ENCODE results near the gene HPCAL1. TPM values are rescaled to one million over a fixed set of nuclear protein-coding genes. Genes with fewer than 3 reads are reported as not detected.

The HPCAL1 gene
- total RNA-seq, 6 experiments from 2014 or later, result 23.1 to 68.8 (median 29.1) TPM

DNA sequence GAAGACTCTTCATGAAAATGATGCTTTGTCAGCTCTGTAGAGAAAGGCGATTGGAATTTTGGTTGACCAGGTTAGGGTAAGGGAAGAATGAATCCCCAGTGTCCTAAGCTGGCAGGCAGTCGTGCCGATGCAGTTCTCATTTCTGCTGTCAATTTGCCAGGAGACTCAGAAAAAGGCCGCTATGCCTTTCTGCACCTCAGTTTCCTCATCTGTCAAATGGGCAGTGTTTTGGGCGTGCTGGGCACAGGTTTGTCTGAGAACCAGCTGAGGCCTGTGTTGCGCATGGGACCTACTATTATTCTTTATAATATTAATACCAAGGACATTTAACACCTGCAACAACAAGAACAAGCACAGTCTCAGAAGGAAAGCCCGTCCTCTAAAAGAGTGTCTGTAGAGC is 50.3 kb downstream of the HPCAL1 start:
- 100% methylated on average over 7 of the region's 7 CpGs for WGBS (ENCODE audit: insufficient coverage, low coverage, low lambda C conversion rate, missing lambda C conversion rate)
- DNase-seq (no peak), ATAC-seq (no peak)
- intact Hi-C loops (cut with DNase I), result no loop called here
- TF ChIP-seq, protein P1, sequence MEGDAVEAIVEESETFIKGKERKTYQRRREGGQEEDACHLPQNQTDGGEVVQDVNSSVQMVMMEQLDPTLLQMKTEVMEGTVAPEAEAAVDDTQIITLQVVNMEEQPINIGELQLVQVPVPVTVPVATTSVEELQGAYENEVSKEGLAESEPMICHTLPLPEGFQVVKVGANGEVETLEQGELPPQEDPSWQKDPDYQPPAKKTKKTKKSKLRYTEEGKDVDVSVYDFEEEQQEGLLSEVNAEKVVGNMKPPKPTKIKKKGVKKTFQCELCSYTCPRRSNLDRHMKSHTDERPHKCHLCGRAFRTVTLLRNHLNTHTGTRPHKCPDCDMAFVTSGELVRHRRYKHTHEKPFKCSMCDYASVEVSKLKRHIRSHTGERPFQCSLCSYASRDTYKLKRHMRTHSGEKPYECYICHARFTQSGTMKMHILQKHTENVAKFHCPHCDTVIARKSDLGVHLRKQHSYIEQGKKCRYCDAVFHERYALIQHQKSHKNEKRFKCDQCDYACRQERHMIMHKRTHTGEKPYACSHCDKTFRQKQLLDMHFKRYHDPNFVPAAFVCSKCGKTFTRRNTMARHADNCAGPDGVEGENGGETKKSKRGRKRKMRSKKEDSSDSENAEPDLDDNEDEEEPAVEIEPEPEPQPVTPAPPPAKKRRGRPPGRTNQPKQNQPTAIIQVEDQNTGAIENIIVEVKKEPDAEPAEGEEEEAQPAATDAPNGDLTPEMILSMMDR (IDR thresholded peaks at IDR 0.05), result no peak
- no peak for TF ChIP-seq POLR2A (IDR thresholded peaks at IDR 0.05)
- no peak overlapping the region for H3K4me3 ChIP-seq
- no peaks in the 10 kb centered on the region for H3K36me3 ChIP-seq
- H3K9me3 ChIP-seq, result no peaks in the 10 kb centered on the region
- no peaks in the 10 kb centered on the region for H3K27me3 ChIP-seq
- no peak overlapping the region for H3K27ac ChIP-seq
- H3K4me1 ChIP-seq, result peaks cover 0 to 10% (median under 1%) of the 10 kb centered on the region in 4 donors

DNA sequence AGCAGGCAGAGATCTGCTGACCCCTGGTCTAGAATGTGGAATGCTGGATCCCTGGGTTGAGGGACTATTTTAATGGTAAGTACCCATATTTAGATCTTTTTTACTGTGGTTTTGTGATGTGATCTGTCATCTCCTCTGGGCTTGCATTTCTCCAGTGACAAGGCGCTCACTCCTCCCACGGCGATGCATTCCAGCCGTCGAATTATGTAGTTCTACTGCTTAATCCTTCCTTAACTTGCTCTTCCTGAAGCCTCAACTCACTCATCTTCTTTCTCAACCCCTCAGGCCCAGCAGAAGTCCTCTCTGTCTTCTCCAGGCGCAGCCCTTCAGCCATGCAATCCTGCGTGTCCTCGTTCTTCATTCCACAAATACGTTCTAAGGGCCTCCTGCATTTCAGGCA is 51.2 kb downstream of the HPCAL1 start:
- Histone ChIP-seq H3K4me1 (no peaks in the 10 kb centered on the region), H3K36me3 (no peaks in the 10 kb centered on the region), H3K27me3 (no peaks in the 10 kb centered on the region), H3K27ac (no peak overlapping the region), H3K9me3 (no peaks in the 10 kb centered on the region), H3K4me3 (no peak overlapping the region)
- no peak for TF ChIP-seq POLR2A (IDR thresholded peaks at IDR 0.05)
- TF ChIP-seq, protein P1 (IDR thresholded peaks at IDR 0.05), result no peak
- intact Hi-C loops (cut with DNase I), result no loop called here
- no peak for DNase-seq
- 94% methylated on average over 9 of the region's 9 CpGs for WGBS (ENCODE audit: insufficient coverage, low coverage, low lambda C conversion rate, missing lambda C conversion rate)
- no peak for ATAC-seq

DNA sequence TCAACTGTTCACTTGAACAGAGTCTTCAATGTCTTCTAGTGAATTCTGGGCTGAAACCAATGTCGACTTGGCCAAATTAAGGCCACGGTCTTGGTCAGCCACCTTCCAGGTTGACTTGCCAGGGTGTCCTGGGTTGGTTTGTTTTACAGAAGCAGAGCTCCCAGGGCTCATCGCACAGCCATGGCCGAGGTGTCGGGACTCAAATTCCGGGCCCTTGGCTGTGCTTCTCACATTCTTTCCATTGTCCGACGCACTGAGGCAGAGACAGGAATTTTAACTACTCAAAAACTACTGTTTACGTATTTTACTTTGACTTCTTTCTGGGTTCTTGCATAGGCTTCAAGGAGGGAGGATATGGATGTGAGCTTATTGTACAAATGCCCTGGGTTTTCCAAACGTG is 51.7 kb downstream of the HPCAL1 start:
- no peak for DNase-seq
- TF ChIP-seq, protein P1 (IDR thresholded peaks at IDR 0.05), result no peak
- no peak for TF ChIP-seq POLR2A (IDR thresholded peaks at IDR 0.05)
- WGBS (ENCODE audit: insufficient coverage, low coverage, low lambda C conversion rate, missing lambda C conversion rate), result 83% methylated on average over 10 of the region's 10 CpGs
- Histone ChIP-seq H3K36me3 (no peaks in the 10 kb centered on the region), H3K27me3 (no peaks in the 10 kb centered on the region), H3K4me3 (no peak overlapping the region), H3K4me1 (no peaks in the 10 kb centered on the region), H3K9me3 (no peaks in the 10 kb centered on the region), H3K27ac (no peak overlapping the region)
- ATAC-seq, result no peak
- intact Hi-C loops (cut with DNase I), result no loop called here

DNA sequence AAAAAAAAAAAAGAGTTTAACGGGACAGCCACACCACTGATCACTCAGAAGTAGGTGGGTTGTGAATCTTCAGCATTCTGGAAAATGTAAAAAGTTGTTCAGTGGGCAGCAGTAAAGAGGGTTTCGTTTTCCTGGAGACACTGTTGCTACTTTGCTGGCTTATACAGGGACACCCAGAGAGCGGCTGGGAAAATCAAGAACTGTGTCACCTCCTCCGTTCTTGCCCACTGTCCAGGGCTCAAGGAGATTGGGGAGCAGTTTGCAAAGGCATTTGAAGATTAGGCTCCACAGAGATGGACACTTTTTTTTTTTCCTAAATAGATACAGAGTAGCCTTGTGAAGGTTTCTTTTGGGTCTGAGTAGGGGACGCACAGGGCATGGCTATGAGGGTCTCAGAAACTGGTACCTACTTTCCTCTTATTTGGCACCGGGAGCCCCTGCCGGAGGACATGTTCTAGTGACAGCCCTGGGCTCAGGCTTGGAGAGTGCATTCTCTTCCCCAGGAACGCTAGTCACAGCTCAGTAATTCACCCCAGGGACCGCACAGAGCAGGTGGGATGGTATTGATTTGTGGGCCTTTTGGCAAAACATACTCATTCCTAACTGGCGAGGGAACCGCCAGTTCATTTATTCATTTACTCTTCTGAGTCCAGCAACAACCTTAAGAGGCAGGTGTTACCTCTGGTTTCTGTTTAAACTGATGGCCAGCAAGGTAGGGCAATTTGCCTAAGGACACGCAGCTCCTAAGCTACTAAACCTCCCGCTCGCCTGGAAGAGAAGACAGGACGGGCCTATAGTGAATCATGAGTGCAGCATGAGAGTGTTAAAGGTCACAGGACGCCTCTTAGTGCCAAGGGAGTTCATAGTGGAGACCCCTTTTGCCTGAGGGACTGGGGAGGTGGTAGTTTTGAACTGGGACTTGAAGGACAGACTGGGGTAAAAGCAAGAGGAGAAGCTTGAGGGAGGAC is 53.1 kb downstream of the HPCAL1 start:
- intact Hi-C loops (cut with DNase I), result no loop called here
- no peak for TF ChIP-seq POLR2A (IDR thresholded peaks at IDR 0.05)
- TF ChIP-seq, protein P1 (IDR thresholded peaks at IDR 0.05), result no peak
- no peaks in the 10 kb centered on the region for H3K9me3 ChIP-seq
- no peak overlapping the region for H3K27ac ChIP-seq
- H3K4me1 ChIP-seq, result no peaks in the 10 kb centered on the region
- DNase-seq (no peak), ATAC-seq (peak in 3 of 4 donors; percentile 7 to 48 (median 29))
- no peak overlapping the region for H3K4me3 ChIP-seq
- no peaks in the 10 kb centered on the region for H3K27me3 ChIP-seq
- H3K36me3 ChIP-seq, result no peaks in the 10 kb centered on the region
- WGBS (ENCODE audit: insufficient coverage, low coverage, low lambda C conversion rate, missing lambda C conversion rate), result 63% methylated on average over 12 of the region's 16 CpGs

All from right lobe of liver (tissue), 6 donors.